NCI-H82 (cell line): ENCODE results near the gene IFT81.

Experiments used
- DNase-seq: peaks from one replicate; lab custom pipeline; 2025; lab: John Stamatoyannopoulos, UW

Gene IFT81

DNA sequence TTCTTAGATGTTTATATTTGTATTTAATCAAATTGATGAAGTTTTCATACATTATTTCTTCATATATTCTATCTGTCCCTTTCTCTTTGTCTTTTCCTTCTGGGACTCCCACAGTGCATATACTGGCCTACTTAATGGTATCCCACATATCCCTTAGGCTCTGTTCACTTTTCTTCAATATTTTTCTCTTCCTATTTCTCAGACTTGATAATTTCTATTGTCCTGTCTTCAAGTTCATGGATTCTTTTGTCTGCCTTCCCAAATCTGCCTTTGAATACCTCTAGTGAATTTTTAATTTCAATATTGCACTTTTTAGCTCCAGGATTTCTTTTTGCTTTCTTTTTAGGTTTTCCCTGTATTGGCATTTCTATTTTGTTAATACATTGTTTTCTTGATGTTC is 33.4 kb downstream of the IFT81 start:
- no peak for DNase-seq

DNA sequence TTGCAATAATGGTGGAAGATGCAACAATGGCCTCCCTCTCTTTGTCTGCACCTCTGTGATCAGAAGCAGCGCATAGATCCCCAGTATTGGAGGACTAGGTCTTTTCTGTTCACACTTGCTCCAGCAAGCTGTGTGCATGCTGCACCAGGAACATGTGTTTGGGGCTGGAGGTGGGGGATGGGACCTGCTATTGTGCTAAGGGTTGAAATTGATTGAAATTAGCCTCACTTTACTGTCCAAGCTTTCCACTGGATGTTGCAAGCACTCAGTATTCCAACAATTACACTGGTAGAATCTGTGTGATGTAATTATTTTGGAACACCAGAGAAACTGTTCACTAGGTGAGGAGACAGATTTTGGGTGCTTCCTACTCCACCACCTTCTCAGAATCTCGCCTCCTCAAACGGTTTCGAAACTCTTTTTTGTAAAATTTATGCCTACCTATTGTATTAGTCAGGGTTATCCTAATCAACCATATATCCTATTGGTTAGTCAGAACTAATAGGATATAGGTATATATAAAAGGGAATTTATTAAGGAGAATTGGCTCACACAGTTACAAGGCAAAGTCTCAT is 35.6 kb downstream of the IFT81 start:
- no peak for DNase-seq

DNA sequence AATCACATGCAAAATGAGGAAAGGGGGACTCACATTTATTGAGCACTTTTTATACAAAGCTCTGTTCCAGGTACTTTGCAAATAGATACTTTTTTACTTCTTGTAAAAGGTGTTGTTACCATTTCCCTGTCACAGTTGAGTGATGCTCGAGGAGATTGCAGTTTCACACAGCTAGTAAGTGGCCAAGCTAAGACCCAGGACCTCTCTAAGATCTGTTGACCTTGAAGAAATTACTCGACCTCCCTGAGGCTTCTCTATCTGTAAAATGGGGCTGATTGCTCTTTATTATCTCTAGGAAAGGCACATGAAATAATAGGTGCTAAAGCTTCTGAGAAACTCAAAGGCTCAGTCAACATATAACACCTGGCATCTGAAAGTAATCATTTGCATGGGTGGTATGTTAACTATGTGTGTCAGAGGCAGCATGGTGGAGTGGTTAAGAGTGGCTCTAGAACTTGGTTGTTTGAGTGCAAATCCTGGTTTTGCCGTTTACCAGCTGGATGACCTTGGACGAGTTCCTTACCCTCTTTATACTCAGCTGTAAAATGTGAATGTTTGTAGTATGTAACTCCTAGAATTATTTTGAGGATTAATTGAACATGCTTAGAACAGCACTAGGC is 41.5 kb downstream of the IFT81 start:
- no peak for DNase-seq

DNA sequence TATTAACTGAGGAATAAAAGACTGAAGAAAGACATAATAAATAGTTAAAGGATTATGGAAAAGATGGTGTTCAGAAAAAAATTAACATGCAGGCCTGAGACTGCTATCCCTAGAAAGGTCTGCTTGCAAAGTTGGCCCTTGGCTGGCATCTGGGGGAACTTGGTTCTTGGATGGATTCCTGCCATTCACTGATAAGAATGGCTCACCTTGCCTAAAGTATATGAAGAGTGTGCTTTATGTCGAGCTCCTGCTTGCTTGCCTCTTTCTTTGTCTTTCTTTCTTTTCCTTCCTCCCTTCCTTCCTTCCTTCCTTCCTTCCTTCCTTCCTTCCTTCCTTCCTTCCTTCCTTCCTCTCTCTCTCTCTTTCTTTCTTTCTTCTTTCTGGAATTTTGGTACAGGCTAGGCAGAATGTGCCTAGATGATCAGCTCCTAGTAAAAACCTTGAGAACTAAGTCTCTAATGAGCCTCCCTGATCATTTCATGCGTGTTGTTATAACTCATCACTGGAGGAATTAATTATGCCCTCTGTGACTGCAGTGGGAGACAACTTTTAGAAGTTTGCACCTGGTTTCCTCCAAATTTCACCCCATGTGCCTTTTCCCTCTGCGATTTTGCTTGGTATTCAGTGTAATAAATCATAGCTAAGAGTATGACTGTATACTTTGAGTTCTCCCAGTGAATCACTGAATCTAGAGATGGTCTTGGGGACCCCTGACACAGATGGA is 44.7 kb downstream of the IFT81 start:
- DNase-seq, result no peak

DNA sequence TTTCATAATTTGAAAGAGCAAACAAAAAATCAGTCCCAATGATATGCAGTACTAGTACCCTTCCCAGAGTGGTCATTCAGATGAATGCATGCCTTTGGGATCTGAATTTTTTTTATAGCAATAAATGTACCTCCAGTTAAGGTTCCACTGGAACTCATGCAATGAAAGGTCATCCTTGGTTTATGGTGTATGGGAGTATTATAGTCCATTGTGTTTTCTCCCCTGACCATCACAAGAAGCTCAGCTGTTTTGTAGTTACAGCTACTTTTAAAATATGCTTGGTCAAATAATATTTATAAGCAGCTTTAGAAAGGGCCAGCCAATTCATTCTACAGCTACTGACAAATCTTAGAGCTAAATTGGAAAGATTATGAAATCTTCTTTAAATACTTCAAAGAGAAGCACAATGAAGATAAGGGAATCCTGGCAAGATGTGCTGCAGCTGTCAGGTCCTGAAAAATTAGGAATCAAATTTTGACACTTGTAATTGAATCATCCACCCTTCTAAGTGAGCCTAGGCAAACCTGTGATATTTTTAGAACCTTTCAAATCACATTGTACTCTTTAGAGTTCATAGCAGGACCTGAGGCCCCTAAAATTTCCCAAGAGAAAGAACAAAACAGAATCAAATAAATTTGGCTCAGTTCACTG is 46.5 kb downstream of the IFT81 start:
- no peak for DNase-seq

DNA sequence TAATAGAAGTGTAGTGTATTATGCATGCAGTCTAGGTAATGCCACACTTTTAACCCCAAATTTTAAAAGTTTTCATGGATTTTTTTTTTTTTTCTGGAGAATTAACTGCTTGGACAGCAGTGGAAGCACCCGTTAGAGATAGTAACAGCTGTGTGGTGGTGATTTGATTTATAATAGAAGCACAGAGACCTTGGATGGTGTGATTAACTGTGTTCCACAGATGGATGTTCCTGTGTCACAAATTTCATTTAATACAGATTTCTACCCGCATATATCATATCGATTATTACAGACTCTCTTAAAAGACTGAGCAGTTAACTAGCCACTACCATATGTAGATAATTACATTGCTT is 47.0 kb downstream of the IFT81 start:
- peak; percentile 47 for DNase-seq

DNA sequence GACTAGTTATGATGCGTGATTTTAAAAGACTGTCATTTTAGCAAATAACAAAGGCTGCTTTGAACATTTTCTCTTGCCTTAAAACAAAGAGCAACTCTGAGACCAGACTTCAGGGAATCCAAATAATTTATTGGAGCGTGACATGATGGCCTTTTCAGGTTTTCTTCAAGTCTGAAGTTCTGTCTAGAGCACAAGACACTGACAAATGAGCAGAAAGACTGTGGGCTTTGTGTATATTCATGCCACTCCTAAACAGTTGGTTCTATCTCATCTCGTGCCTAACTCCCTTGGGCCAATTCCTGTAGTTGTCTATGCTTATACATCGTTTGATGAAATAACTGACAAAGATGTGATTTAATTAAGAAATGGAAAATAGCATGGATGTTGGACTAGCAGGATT is 47.5 kb downstream of the IFT81 start:
- DNase-seq, result no peak

DNA sequence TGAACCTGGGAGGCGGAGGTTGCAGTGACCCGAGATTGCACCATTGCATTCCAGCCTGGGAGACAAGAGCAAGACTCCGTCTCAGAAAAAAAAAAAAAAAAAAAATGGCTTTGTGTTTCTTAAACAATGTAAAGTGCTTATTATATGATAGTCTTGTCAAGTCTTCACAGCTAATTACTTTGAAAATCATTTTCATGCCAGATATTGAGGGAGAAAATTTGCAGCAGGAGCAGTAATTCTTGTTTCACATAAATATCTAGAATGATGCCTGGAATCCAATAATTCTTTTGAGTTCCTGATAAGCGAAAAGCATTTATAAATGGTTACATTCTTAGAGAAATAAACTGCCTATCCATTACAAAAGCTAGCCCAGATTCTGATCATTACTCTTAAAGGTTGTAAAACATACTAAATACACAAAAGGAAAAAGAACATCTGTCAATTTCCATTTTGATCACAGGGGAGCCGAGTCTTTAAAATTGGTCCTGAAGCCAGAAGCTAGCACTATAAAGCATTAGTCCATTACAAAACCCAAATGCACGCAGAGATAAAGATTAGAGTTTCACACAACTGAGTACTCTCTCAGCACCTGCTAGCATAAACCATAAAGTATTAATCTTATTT is 50.3 kb downstream of the IFT81 start:
- peak; percentile 6 for DNase-seq

DNA sequence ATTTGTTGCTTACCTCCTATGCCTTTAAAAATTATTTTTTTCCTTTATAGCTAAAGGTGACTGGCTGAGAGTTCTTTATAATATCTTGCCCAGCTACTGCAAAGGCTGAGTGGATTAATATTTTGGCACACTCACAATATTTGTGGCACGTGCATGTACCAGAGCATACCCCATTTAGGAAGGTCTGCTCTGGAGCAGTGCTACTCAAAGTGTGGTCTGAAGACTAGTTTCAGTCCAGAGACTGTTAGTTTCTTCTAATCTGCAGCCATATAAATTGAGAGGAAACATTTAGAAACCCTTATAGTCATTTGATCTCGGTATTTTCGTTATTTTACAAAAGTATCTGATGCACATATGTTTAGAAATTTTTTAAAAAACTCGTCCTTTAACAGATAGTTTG is 51.0 kb downstream of the IFT81 start:
- DNase-seq, result no peak

DNA sequence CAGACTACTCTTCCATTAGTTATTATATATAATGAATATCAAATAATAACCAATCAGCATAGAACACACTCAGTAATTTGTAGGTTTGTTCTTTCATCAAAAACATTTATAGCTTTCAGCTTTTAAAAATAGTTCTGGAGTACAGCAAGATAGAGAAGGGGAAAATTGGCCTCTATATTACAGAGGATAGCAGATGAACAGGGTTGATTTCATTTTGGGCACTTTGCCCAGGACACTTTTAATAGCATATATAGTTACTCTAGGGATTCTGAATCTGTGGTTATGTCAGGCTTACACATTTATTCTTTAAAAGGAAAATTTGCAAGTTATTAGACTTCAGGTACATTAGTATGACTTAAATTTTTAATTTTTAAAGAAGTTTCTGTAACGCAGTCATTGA is 52.6 kb downstream of the IFT81 start:
- no peak for DNase-seq

DNA sequence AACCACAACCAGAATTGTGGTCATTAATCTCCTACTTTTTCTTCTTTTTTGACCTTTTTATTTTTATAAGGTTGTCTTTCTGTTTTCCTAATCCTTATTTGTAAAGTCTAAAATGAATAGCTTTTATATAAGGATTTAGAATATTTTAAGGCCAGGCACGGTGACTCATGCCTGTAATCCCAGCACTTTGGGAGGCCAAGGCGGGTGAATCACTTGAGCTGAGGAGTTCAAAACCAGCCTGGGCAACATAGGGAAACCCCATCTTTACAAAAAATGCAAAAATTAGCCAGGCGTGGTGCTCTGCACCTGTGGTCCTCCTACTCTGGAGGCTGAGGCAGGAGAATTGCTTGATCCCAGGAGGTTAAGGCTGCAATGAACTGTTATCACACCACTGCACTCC is 55.1 kb downstream of the IFT81 start:
- DNase-seq, result no peak

DNA sequence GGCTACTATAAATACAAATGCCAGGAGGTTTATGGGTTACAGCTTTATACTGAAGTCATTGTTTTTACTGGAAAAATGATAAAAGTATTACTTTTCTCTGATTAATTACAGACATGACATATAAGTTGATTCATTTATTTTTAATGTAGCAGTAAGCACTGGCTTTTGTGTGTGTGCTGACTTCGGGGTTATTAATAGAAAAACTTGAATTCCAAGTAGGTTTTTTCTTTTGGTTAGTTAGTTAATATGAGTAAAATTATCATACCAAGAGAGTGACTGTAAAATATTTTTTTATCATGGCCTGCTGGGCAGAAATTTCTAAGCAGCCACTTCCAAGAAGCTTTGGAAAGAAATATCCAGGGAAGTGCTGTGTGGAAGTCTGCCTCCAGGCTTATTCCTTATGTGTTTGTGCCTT is 56.4 kb downstream of the IFT81 start:
- no peak for DNase-seq

DNA sequence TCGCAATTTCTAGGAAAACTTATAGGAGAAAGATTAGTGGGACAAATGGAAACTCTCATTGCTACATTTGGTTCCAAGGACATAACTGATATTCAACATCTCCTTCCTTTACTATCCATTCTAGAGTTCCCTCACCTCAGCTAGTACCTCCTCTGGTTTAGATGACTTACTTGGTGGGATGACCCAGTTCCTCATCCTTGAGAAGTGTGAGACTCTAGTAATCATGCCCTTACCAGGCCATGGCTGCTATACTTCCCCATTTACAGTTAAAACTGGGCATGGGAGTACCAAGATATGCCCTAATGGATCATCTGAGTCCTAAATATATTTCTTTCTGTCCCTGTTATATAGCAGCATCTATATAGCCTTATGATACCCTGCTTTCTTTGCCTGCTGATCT is 58.1 kb downstream of the IFT81 start:
- no peak for DNase-seq

DNA sequence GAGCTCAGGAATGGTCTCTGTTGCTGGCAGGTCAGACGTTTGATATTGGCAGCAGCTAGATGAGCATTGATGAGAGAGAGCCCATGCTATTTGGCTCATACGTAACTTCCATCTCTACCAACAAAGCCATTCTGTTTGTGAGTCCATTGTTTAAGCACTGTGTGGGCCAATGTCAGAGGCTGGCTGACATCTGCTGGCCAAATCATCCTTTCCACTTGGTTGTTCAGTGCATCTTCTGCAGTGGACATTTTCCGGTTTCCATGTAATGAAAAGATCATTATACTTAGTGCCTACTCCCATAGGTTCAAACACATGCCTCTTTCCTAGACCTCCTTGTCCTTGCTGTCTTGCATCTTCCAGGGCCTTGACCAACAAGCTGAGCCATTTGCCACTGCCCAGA is 59.2 kb downstream of the IFT81 start:
- DNase-seq, result no peak

DNA sequence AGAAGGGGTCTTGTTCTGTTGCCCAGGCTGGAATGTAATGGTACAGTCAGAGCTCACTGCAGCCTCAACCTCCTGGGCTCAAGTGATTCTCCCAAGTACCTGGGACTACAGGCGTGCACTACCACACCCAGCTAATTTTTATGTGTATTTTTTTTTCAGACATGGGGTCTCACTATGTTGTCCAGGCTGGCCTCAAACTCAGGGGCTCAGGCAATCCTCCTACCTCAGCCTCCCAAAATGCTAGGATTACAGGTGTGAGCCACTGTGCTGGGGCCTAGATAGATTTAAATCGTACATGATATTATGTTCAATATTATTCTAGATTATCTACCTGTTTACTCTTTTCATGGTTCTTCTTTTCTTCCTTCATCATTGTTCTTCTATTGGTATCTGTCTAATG is 61.5 kb downstream of the IFT81 start:
- no peak for DNase-seq

DNA sequence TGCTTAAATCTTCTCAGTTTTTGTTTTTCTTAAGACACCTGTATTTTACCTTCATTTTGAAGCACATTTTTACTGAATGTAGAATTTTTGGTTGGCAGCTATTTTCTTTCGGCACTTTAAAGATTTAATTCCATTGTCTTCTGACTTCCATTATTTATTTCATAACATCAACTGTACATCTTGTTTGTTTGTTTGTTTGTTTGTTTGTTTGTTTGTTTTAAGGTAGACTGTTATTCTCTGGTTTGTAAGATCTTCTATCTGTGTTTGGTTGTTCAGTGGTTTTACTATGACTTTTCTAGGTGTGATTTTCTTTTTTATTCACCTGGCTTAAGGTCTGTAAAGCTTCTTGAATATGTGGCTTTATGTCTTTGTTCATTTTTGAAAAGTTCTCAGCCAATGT is 61.9 kb downstream of the IFT81 start:
- DNase-seq, result no peak

DNA sequence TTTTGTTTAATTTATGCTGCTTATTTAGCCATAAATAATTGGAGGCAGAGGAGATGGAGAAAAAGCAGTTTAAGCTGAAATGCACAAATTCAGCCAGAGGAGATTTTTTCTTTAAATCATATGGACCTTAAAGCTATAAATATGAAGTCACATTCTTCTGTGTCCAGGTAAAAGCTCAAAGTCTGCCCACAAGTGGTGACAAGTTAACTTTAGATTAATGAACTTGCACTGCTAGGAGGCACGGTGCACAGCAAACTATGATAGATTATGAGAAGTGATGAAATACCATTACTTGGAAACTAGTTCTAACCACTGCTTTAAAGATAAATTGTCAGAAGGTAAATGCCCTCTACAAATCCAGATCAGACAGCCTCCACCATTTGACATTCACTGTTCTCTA is 69.0 kb downstream of the IFT81 start:
- no peak for DNase-seq

DNA sequence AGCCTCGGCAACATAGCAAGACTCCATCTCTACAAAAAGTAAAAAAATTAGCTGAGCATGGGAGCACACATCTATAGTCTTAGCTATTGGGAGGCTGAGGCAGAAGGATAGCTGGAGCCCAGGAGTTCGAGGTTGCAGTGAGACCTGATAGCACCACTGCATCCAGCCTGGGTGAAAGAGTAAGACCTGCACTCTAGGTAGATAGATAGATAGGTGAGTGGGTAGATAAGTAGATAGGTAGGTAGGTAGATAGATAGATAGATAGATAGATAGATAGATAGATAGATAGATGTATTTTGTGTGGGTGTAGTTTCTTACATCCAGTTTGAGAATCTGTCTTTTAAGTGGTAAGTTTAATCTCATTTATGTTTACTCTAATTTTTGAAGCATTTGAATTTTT is 72.8 kb downstream of the IFT81 start:
- no peak for DNase-seq

DNA sequence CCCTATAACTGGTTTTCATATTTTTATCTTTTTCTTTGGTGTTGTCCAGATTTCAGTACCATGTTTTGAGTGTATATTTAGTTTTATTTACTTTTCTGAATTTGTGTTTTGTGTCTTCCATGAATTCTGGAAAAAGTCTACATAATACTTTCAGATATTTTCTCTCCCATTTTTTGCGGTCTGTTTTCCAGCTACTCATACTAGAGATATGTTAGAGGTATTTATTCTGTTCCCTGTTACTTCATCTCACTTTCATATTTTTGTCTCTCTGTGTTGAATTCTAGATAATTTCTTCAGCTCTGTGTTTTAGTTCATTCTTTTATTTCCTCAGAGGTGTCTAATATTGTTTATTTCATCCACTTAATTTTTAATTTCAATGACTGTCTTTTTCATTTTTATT is 74.2 kb downstream of the IFT81 start:
- DNase-seq, result no peak

DNA sequence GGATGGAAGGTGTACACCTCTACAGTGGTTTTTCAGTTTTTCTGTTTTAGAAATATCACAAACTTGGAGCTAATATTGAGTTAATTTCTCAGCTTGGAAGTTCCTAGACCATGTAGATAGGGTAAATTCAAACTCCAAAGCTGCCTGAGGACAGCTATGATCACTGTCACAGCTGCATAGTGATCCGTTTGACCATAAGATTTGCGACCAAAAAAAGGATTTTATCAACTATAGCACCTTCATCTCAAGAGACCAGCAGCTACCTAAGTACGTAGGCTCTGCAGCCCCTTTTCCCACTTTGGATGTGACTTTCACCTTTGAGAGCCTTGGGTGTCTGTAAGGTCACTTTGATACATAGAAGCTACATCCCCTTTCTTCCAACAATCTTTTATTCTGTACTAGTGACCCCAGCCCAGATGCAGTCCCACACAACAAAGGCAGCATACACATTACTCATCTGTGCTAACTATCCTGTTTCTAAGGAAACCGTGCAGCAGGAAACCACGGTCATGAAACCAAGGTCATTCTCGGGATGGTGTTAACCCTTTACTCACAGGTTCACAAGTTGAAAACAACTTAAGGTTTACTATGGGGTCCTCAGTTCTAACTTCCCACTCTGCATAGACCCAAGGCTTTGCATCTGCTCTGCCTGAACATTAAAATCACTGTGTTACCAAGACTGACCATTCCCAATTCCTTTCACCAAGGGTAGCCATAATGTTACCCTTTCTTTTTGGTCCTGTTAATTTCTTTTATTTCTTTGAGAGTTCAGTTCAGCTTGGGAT is 75.4 kb downstream of the IFT81 start:
- no peak for DNase-seq

DNA sequence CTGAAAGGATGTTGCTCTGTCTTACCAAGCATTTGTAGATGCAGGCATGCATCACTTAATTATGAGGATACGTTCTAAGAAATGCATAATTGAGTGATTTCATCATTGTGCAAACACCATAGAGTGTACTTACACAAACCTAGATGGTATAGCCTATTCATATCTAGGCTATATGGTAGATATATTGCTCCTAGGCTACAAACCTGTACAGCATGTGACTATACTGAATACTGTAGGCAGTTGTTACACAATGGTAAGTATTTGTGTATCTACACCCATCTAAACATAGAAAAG is 75.9 kb downstream of the IFT81 start:
- DNase-seq, result no peak

DNA sequence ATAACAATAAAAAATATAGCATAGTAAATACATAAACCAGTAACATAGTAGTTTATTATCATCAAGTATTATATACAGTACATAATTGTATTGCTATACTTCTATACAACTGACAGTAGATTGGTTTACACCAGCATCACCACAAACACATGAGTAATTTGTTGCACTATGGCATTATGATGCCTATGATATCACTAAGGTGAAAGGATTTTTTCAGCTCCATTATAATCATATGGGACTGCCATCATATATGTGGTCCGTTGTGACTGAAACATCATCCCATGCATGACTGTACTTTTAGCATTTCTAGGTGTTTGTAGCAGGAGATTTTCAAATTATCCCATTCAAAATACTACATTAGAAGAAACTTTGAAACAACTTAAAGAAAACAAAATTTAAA is 77.8 kb downstream of the IFT81 start:
- DNase-seq, result no peak
